Endodermal cell (in vitro differentiated cells): Measurements from ENCODE around the gene RCAN2. TPM values are rescaled to one million over a fixed set of nuclear protein-coding genes. Genes with fewer than 3 reads are reported as not detected.

ENCODE experiments used
- DNase-seq: peaks from one replicate; pipeline ENCODE4 v3.0.0-alpha.2; 2017
- H3K27ac ChIP-seq: 2 replicates; pipeline ENCODE4 v1.5.1; 2013; ENCODE audit warnings: mild to moderate bottlenecking, low read depth, low read length, moderate library complexity
- H3K27me3 ChIP-seq: 2 replicates; pipeline ENCODE4 v1.6.1; 2013; ENCODE audit warnings: mild to moderate bottlenecking, low read length, moderate library complexity; ENCODE audit not compliant: insufficient read depth, control insufficient read depth, poor library complexity, severe bottlenecking
- H3K36me3 ChIP-seq: 2 replicates; pipeline ENCODE4 v1.7.0; 2013; ENCODE audit warnings: mild to moderate bottlenecking, low read length, moderate library complexity; ENCODE audit not compliant: control insufficient read depth, insufficient read depth
- H3K4me1 ChIP-seq: one replicate; pipeline ENCODE4 v1.7.0; 2013; ENCODE audit warnings: low read length; ENCODE audit not compliant: control insufficient read depth, insufficient read depth
- H3K4me3 ChIP-seq: 2 replicates; pipeline ENCODE4 v1.5.1; 2013; ENCODE audit warnings: mild to moderate bottlenecking, low read length, moderate library complexity
- H3K9ac ChIP-seq: 2 replicates; pipeline ENCODE4 v1.6.1; 2013; ENCODE audit warnings: mild to moderate bottlenecking, low read length, moderate library complexity; ENCODE audit not compliant: poor library complexity, severe bottlenecking; ENCODE audit errors: extremely low read depth
- H3K9me3 ChIP-seq: 2 replicates; pipeline ENCODE4 v1.6.1; 2013; ENCODE audit warnings: mild to moderate bottlenecking, low read length, moderate library complexity; ENCODE audit not compliant: control insufficient read depth
- H3K27ac Mint-ChIP-seq: 2 replicates; pipeline ENCODE4 v1.8.0; 2020; ENCODE audit warnings: mixed read lengths
- H3K27me3 Mint-ChIP-seq: 2 replicates; pipeline ENCODE4 v1.8.0; 2021; ENCODE audit warnings: mild to moderate bottlenecking, mixed read lengths; ENCODE audit not compliant: insufficient read depth
- H3K36me3 Mint-ChIP-seq: 2 replicates; pipeline ENCODE4 v1.8.0; 2020; ENCODE audit warnings: low read depth, mixed read lengths
- H3K4me1 Mint-ChIP-seq: 2 replicates; pipeline ENCODE4 v1.8.0; 2020; ENCODE audit warnings: mixed read lengths
- H3K4me3 Mint-ChIP-seq: 2 replicates; pipeline ENCODE4 v1.8.0; 2020; ENCODE audit warnings: mild to moderate bottlenecking, moderate library complexity, mixed read lengths
- H3K9me3 Mint-ChIP-seq: 2 replicates; pipeline ENCODE4 v1.8.0; 2020; ENCODE audit warnings: mild to moderate bottlenecking, mixed read lengths
- WGBS, 2 experiments: methylation state at CpG; one replicate each; pipeline versions ENCODE4 v1.1.5 to v1.1.7; 2013; ENCODE audit warnings: missing lambda C conversion rate in 2 of 2, mixed read lengths in 1 of 2; ENCODE audit not compliant: insufficient coverage in 1 of 2, insufficient read length in 1 of 2; 5-methylcytosine and 5-hydroxymethylcytosine counted together
- total RNA-seq, 2 donors: library from RNA; stranded (reverse); fragmentation: NEBNext Ultra II Directional in 1 of 2; extraction: Animal tissue kit (Norgen Biotek cat#: 25700) in 1 of 2; gene quantifications; 2 replicates in 1 of 2; 3 replicates in 1 of 2; pipeline ENCODE4 v1.2.1, GENCODE V29; 2021
- TF ChIP-seq, protein P1 (sequence below): fragments of 200-600 bp; sonication (generic); conservative IDR thresholded peaks from 2 replicates; pipeline ENCODE4 v1.5.0; 2021; ENCODE audit warnings: antibody characterized with exemption, mild to moderate bottlenecking

RCAN2 gene
- total RNA-seq, 2 donors from 2014 or later, result 15.7 to 16.7 TPM

DNA sequence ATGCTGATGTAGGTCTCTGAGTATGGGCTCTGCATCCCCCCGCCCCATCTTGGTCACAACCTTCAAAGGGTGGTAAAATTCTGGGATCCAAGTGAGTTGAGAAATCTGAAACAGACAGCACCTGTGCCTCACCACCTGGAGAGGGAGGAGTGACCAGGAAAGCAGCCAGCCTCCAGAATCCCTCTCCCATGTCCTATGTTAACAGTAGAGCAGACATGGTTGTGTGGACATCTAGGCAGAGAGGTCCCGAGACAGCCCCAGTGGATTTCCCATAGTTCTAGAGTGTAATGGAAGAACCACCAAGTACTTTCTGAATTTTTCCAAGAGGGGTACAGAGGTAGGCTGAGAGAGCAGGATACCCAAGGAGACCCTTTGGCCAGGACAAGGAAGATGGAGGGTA, 216.7 kb downstream of the RCAN2 start:
- no peaks in the 10 kb centered on the region for H3K4me1 Mint-ChIP-seq
- H3K4me1 ChIP-seq, result no peaks in the 10 kb centered on the region
- H3K4me3 Mint-ChIP-seq, result no peak overlapping the region
- TF ChIP-seq, protein P1, sequence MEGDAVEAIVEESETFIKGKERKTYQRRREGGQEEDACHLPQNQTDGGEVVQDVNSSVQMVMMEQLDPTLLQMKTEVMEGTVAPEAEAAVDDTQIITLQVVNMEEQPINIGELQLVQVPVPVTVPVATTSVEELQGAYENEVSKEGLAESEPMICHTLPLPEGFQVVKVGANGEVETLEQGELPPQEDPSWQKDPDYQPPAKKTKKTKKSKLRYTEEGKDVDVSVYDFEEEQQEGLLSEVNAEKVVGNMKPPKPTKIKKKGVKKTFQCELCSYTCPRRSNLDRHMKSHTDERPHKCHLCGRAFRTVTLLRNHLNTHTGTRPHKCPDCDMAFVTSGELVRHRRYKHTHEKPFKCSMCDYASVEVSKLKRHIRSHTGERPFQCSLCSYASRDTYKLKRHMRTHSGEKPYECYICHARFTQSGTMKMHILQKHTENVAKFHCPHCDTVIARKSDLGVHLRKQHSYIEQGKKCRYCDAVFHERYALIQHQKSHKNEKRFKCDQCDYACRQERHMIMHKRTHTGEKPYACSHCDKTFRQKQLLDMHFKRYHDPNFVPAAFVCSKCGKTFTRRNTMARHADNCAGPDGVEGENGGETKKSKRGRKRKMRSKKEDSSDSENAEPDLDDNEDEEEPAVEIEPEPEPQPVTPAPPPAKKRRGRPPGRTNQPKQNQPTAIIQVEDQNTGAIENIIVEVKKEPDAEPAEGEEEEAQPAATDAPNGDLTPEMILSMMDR, result no peak
- no peaks in the 10 kb centered on the region for H3K36me3 ChIP-seq
- H3K9ac ChIP-seq, result no peak overlapping the region
- no peaks in the 10 kb centered on the region for H3K27me3 Mint-ChIP-seq
- H3K4me3 ChIP-seq, result no peak overlapping the region
- no peak overlapping the region for H3K27ac ChIP-seq
- no peaks in the 10 kb centered on the region for H3K36me3 Mint-ChIP-seq
- no peaks in the 10 kb centered on the region for H3K27me3 ChIP-seq
- H3K9me3 Mint-ChIP-seq, result no peaks in the 10 kb centered on the region
- H3K27ac Mint-ChIP-seq, result no peak overlapping the region
- 95 to 100% methylated on average over 1 to 2 of the region's 2 CpGs for WGBS, 2 experiments
- no peaks in the 10 kb centered on the region for H3K9me3 ChIP-seq
- no peak for DNase-seq

DNA sequence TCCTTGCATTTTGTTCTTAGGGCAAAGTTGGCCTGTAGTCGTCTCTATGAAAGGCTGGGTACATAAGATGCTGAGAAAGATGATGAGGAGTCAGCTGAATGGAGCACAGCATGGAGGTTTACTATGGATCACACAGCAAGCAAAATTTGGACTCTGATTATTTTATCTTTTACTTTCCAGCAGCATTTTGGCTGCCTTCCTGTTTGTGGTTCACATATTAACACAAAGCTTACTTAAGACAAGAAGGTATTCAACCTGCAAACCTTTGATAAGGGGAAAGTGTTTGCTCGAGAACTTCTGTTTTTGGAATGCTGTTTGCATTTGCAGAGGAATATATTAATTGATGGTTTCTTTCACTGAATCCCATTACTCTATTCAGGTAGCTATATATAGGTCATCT, 217.3 kb downstream of the RCAN2 start:
- no peak overlapping the region for H3K4me3 Mint-ChIP-seq
- H3K9ac ChIP-seq, result no peak overlapping the region

DNA sequence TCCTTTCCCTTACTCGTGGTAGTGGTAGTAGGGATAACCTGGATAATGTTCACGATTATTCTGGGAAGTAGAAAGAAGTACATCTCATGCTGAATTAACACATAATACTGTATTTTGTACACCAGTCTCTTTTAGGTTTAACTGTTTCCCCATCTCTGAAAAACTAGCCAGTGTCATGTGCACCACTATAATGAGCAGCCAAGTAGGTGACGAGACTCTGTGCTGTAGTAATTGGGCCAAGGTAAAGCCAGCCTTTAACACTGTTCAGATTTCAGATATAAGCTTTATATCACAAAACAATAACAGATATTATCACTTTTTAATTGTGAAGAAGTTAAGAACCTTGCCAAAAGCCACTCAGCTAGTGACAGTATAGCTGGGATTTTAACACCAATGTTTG, 219.5 kb downstream of the RCAN2 start:
- no peaks in the 10 kb centered on the region for H3K36me3 ChIP-seq
- H3K4me3 ChIP-seq, result no peak overlapping the region
- no peaks in the 10 kb centered on the region for H3K4me1 Mint-ChIP-seq
- no peak for DNase-seq
- TF ChIP-seq, protein P1, result no peak
- 95% methylated on average over 2 of the region's 3 CpGs; no CpG with 5 or more reads in 1 of the 2 experiments for WGBS, 2 experiments
- H3K27me3 ChIP-seq, result no peaks in the 10 kb centered on the region
- H3K27ac ChIP-seq, result no peak overlapping the region
- no peaks in the 10 kb centered on the region for H3K36me3 Mint-ChIP-seq
- H3K9ac ChIP-seq, result no peak overlapping the region
- H3K9me3 ChIP-seq, result no peaks in the 10 kb centered on the region
- H3K4me1 ChIP-seq, result no peaks in the 10 kb centered on the region
- H3K4me3 Mint-ChIP-seq, result no peak overlapping the region
- H3K27ac Mint-ChIP-seq, result no peak overlapping the region
- no peaks in the 10 kb centered on the region for H3K27me3 Mint-ChIP-seq
- no peaks in the 10 kb centered on the region for H3K9me3 Mint-ChIP-seq

More for the DNA sequence above, 217.3 kb downstream of the RCAN2 start:
- Histone ChIP-seq H3K9me3 (no peaks in the 10 kb centered on the region), H3K4me3 (no peak overlapping the region), H3K36me3 (no peaks in the 10 kb centered on the region), H3K27ac (no peak overlapping the region), H3K27me3 (no peaks in the 10 kb centered on the region), H3K4me1 (no peaks in the 10 kb centered on the region)
- Mint-ChIP-seq H3K9me3 (no peaks in the 10 kb centered on the region), H3K27ac (no peak overlapping the region), H3K4me1 (no peaks in the 10 kb centered on the region), H3K27me3 (no peaks in the 10 kb centered on the region), H3K36me3 (no peaks in the 10 kb centered on the region)
- no peak for DNase-seq
- WGBS, 2 experiments, result 90% methylated on average over 2 of the region's 2 CpGs; no CpG with 5 or more reads in 1 of the 2 experiments
- TF ChIP-seq, protein P1, result no peak
